CD4-positive, alpha-beta T cell treated with Interleukin-12 subunit alpha and Interleukin-12 subunit beta, for 1 hour (primary cell): Measurements from ENCODE around the gene MAB21L4.

Experiments
- DNase-seq: peaks from one replicate; pipeline ENCODE4 v3.0.0-alpha.2; 2020

The MAB21L4 gene

DNA sequence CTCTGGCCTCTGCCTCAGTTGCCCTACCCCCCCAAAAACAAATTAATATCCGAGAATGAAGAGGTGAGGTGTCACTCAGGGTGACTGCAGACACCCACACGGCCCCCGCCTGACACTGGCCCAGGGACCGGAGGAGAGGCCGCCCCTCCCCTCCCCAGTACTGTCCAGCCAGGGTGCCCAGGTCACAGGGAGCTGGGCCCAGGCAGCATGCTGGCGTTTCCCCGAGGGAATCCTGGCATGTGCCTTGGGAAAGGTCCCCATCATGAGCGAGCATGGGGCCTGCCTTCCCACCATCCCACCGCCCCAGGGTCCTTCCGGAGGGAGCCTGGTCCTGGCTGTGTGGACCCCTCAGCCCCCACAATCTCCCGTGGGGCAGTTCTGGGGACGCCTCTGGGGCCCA lies 3.0 kb downstream of the MAB21L4 start:
- no peak for DNase-seq

GRCh38 chr2:240892356-240892755 lies 3.6 kb downstream of the MAB21L4 start:
- DNase-seq, result no peak

- DNase-seq, result no peak
These were observed 4.2 kb downstream of the MAB21L4 start for GRCh38 chr2:240891492-240892340.

DNA sequence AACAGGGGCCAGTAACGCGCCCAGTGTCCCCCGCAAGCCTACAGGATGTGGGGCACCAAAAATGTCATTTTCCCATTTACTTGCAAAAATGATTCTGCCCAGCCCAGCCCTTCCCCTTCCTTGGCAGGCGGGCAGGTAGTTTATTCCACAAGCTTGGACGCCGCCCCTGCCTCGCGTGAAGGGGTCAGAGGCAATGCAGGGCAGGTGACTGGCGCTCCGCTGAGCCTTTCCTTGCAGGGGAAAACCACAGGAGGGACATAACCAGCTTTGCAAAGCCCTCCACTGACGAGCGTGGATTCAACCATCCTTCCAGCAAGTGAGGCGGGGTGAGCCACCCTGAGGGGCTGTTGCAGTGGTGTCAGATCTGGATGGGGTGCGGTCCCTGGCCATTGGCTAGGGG lies 5.3 kb downstream of the MAB21L4 start:
- DNase-seq, result no peak

DNA sequence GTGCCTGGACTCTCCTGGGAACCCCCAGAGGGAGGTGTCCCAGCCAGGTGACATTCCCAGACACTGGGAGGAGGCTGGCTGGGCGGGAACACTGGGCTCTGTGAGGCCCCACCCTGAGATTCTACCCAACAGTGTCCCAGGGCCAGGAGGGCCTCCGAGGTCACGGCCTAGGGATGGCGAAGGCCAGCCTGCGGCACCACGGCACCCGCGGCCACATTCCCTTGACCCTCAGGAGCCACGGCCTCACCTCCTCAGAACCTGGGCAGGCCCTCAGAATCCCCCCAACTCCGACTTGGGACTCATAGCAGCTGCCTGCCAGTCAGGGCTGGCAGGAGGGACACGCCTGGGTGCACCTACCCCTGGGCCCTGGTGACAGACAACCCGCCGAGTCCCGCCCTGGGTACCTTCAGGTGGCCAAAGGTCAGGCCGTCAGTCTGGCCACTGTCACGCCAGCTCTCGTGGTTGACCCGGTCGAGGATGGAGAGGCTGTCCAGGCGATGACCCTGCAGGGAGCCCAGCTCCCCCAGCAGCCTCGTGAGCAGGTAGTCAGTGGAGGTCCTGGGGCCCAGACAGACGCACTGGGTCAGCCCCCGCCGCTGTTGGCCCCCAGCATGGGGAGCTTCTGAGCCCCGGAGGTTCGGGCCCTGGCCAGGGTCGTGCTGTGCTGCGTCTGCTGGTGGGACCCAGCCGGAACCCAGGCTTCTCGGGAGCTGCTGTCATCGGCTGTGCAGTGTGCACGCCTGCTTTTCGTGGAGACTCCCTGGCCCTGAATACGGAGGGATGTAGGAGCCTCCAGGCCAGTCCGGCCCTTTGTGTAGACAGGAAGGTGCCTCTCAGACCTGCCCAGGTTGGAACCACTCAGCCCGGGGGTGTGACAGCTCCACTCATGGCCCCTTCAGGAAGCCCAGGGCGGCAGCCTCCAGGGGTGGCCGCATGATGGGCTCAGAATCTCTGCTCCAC lies 6.1 kb downstream of the MAB21L4 start:
- DNase-seq, result no peak

DNA sequence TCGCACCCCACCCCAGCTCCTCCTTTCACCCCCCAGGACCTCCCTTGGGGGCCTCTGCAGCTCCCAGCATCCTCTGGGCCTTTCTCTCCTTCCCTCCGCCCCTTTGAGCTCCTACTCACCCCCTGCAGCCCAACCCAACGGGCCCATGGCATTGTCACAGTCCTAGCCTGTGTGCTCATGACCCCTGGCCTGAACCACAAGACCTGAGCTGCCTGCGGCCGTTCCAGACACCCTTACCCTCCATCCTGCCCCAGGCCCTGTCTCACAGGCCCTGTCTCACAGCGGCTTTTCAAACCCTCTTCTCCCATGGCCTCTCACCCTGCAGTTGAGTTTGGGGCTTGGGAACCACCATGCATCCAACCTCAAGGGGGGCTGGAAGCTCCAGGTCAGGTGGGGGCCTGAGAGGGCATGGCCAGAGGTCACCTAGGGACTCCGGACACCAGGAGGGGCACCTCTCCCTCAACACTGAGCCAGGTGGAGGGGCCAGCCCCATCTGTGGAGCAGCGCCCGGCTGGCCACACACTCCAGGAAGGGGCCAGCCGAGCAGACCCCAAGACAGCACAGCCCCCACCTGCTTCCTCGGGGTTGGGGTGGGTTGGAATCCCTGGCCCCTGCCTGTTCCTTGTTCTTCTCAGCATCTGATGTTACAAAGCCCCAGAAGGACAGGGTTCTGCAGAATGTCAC lies 6.9 kb downstream of the MAB21L4 start:
- no peak for DNase-seq

DNA sequence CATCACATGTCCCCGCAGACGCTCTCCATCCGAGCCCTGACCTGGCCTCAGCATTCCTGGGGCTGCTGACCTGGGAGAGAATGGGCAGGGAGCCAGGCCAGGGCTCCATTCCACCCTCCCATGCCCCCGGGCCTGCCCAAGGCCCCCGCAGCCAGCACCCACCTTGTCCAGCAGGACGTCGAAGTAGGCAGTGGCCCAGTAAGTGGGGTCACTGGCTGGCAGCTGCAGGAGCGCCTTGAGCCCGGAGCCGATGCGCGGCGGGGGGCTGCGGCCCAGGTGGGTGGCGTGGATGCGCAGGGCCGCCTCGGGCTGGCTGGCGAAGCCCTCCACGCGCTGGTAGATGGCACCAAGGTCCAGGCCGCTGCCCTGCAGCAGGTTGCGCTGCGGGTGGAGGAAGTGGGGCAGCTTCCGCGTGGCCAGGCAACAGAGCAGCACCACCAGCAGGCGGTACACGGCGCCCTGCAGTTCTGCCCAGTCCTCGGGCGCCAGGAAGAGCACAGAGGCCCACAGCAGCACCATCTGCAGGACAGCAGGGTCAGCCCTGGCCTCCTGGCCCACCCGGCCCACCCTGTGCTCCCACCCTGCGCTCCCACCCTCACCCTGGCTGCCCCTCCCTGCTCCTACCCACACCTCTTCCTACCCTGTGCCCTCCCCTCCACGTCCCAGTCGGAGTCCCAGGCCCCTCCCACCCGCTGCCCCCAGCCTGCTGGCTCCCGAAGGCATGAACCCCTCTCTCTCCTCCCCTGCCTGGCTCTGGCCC lies 7.6 kb downstream of the MAB21L4 start:
- no peak for DNase-seq

DNA sequence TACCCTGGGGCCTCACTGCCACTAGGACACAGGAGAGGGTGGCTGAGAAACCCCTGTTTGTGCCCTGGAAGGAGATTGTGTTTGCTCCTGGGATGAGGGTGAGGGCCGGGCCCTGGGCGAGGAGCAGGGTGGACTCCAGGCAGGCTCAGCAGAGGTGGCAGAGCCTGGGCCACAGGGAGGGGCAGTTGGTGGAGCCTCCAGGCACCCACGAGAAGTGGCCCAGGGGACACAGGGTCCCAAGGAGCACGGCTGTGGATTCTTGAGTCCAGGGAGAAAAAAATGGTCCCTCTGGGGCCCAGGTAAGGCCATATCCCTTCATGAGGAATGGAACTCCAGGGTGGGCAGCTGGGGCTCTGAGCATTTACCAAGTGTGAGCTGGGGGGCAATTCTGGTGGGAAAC lies 8.3 kb downstream of the MAB21L4 start:
- DNase-seq, result no peak

DNA sequence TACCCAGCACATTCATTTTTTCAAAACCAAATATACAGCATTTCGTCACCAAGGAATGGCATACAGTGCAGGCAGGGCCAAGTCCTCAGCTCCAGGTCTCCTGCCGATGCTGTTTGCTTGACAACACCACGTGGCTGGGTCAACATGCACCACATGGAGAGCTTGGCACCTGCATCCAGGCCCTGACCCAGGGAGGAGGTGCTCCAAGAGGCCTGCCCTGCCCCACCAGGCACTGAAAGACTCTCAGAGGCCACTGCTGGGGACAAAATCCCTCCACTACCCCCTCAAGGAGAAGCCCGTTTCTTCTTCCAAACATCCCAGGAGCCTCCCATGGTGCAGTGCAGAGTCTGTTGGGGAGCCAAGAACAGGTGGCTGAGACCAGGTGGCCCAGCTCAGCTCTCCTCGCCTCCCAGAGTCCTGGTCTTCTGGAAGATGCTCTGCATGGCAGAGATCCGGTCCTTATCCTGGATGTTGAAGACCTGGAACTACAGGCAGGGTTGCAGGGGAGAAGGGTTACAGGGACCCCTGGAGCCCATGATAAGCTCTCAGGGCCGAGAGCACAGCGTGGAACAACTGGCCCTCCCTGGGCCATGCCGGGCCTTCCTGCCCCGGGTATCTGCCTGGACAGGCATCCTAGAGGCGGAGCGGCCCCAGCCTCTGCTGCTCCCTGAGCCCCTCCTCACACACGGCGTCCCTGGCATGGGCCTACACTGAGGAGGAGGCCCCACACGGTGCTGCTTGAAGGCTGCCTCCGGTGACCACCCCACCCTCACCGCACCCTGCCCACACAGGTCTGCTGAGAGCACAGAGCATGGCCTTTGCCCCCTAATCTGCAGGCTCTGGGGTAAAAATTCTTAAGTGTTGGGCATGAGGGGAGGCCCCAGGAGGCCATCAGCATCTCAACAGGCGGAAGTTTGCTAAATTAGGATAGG lies 9.0 kb downstream of the MAB21L4 start:
- DNase-seq, result no peak

DNA sequence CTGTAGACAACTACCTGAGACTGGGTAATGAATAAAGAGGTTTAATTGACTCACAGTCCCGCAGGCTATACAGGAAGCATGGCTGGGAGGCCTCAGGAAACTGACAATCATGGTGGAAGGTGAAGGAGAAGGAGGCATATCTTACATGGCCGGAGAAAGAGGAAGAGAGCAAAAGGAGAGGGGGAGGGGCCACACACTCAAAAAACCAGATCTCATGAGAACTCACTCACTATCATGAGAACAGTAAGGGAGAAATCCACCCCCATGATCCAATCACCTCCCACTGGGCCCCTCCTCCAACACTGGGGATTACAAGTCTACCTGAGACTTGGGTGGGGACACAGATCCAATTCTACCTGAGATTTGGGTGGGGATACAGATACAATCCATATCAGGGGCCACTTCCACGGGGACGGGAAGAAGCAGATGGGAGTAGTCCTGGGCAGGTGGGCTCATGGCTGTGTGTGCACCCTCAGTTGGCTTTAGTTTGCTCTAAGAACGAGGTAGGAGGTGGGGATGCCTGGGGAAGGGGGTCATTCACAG lies 9.9 kb downstream of the MAB21L4 start:
- DNase-seq, result no peak

DNA sequence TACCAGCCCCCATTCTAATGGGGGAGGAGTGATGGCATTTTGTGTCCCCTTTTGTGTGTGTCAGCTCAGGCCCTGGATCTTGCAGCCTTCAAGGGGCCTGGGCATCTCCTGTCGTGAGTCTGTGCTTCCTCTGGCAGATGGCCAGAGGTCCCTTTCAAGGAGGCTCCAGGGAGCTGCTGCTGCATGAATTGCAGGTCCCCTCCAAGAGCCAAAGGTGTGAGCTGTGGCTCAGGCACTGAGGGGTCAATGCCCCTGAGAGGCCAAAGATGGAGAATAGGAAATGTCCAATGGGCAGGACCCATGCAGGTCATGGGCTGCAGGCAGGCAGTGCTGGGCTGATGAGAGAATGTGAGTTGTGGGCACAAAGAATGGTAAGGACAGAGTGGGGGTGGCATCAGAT lies 10.4 kb downstream of the MAB21L4 start:
- DNase-seq, result no peak

- no peak for DNase-seq
These were observed 11.2 kb downstream of the MAB21L4 start for GRCh38 chr2:240884745-240885144.

GRCh38 chr2:240884221-240884620 lies 11.7 kb downstream of the MAB21L4 start:
- no peak for DNase-seq

GRCh38 chr2:240881913-240882312 lies 14.0 kb downstream of the MAB21L4 start:
- DNase-seq, result no peak

GRCh38 chr2:240879105-240879504 lies 16.9 kb downstream of the MAB21L4 start:
- no peak for DNase-seq

DNA sequence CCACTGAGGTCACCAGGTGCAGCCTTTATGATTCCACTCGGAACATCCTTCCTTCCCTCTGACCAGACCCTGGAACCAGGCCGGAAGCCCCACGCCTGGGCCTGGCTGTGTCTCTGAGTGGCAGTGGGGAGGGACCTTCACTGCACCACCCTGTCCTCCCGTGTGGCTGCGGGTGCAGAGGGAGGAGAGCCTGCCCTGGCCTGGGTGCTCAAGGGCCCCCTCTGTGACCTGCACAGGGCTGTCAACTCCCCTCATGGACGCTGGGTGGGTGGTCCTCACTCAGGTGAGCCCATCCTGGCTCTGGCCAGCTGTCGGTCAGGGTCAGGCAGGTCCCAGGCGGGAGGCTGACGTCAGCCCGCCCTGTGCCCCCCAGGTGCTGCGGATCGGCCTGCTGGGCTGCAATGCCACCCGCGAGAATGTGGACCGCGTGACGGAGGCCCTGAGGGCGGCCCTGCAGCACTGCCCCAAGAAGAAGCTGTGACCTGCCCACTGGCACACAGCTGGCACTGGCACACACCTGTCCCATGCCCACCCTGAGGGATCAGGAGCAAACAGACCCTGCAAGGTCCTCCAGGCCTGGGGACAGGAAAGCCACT lies 17.5 kb downstream of the MAB21L4 start:
- no peak for DNase-seq

GRCh38 chr2:240877460-240878340 lies 18.3 kb downstream of the MAB21L4 start:
- no peak for DNase-seq

- DNase-seq, result no peak
These were observed 19.3 kb downstream of the MAB21L4 start for GRCh38 chr2:240876475-240877251.

GRCh38 chr2:240876035-240876474 lies 19.9 kb downstream of the MAB21L4 start:
- DNase-seq, result no peak
